Panc1 (cell line): ENCODE results near the gene OR11A1. TPM values are rescaled to one million over a fixed set of nuclear protein-coding genes. Genes with fewer than 3 reads are reported as not detected.

ENCODE experiments used
- ATAC-seq: fragments of 200-7000 bp; cut with Tn5 transposase; 2 replicates; pipeline ENCODE4 v1.9.1; 2020; ENCODE audit warnings: mild to moderate bottlenecking, moderate library complexity
- BruUV-seq: library from RNA; stranded (reverse); fragments of 400-500 nt; replicated peaks from 2 replicates; lab custom pipeline; 2021; lab: Mats Ljungman, UMichigan
- CTCF ChIA-PET: fragments of 300-600 bp; sonication (Branson Sonifier 250); formaldehyde crosslinking; loops from one replicate; lab custom pipeline; 2022; ENCODE audit warnings: antibody characterized with exemption; lab: Charles Lee
- POLR2A ChIA-PET: fragments of 300-600 bp; sonication (Branson Sonifier 250); formaldehyde crosslinking; loops from one replicate; lab custom pipeline; 2022; ENCODE audit warnings: antibody characterized with exemption; lab: Charles Lee
- DNase-seq: peaks from one replicate; pipeline ENCODE4 v3.0.0-alpha.2; 2010; ENCODE audit warnings: low read depth, low spot score
- H3K27ac ChIP-seq: 2 replicates; pipeline ENCODE4 v1.5.1; 2011; ENCODE audit warnings: mild to moderate bottlenecking, low read length, inconsistent platforms
- H3K27me3 ChIP-seq: fragments of 200-500 bp; sonication (Bioruptor generic); 2 replicates; pipeline ENCODE4 v1.6.0; 2014; ENCODE audit warnings: low read length, inconsistent platforms; ENCODE audit not compliant: control insufficient read depth, insufficient read depth
- H3K36me3 ChIP-seq: fragments of 200-500 bp; sonication (Bioruptor generic); 2 replicates; pipeline ENCODE4 v1.5.1; 2014; ENCODE audit warnings: inconsistent platforms, mild to moderate bottlenecking, low read length, moderate library complexity; ENCODE audit not compliant: control insufficient read depth, insufficient read depth
- H3K4me1 ChIP-seq: 2 replicates; pipeline ENCODE4 v1.5.1; 2011; ENCODE audit warnings: inconsistent platforms, mild to moderate bottlenecking, low read length, moderate library complexity; ENCODE audit not compliant: control insufficient read depth, insufficient read depth
- H3K4me3 ChIP-seq, 2 experiments: 2 replicates each; pipeline ENCODE4 v1.5.1; 2011 to 2012; ENCODE audit warnings: low read depth in 2 of 2, low read length in 2 of 2, mild to moderate bottlenecking in 2 of 2, inconsistent platforms in 1 of 2, moderate library complexity in 1 of 2
- H3K9me3 ChIP-seq: fragments of 200-500 bp; sonication (Bioruptor generic); 2 replicates; pipeline ENCODE4 v1.5.1; 2014; ENCODE audit warnings: low read depth, mild to moderate bottlenecking, inconsistent platforms, low read length, moderate library complexity; ENCODE audit not compliant: control insufficient read depth, insufficient read depth
- CTCF ChIP-seq: fragments of 450-650 bp; IDR thresholded peaks from 2 replicates; pipeline ENCODE4 v1.5.1; 2017; ENCODE audit warnings: mild to moderate bottlenecking
- POLR2AphosphoS5 ChIP-seq: IDR thresholded peaks from 2 replicates; pipeline ENCODE4 v1.6.1; 2012; ENCODE audit warnings: mild to moderate bottlenecking, low read depth, low read length, moderate library complexity
- SIN3A ChIP-seq: IDR thresholded peaks from 2 replicates; pipeline ENCODE4 v1.6.1; 2012; ENCODE audit warnings: low read depth, mild to moderate bottlenecking, low read length, moderate library complexity, borderline replicate concordance; ENCODE audit not compliant: insufficient read depth
- TCF7L2 ChIP-seq: IDR thresholded peaks from 2 replicates; pipeline ENCODE4 v1.6.1; 2011; ENCODE audit warnings: mild to moderate bottlenecking, low read depth, low read length, inconsistent platforms
- in situ Hi-C: cut with HindIII; loops from 2 replicates; pipeline ENCODE4 v1.10.0; 2016; ENCODE audit warnings: low sequenced_read_pairs, low pct_unique_long_range_greater_than_20kb
- intact Hi-C: fragments of 100-400 bp; cut with micrococcal nuclease; formaldehyde crosslinking; loops from one replicate; pipeline ENCODE4 v1.10.0; 2022; ENCODE audit not compliant: unreplicated experiment
- total RNA-seq: library from RNA; stranded (reverse); gene quantifications from one replicate; pipeline ENCODE4 v1.2.1, GENCODE V29; 2021; ENCODE audit not compliant: unreplicated experiment
- TF ChIP-seq, protein P1 (sequence below), 2 experiments: IDR thresholded peaks; 2 replicates each; pipeline ENCODE4 v1.6.1; 2011 to 2012; ENCODE audit warnings: low read depth in 2 of 2, control low read depth in 1 of 2, low read length in 1 of 2, mild to moderate bottlenecking in 1 of 2, moderate library complexity in 1 of 2; ENCODE audit not compliant: insufficient read depth in 1 of 2

OR11A1 gene
- total RNA-seq, 1 experiment from 2014 or later = not detected

DNA sequence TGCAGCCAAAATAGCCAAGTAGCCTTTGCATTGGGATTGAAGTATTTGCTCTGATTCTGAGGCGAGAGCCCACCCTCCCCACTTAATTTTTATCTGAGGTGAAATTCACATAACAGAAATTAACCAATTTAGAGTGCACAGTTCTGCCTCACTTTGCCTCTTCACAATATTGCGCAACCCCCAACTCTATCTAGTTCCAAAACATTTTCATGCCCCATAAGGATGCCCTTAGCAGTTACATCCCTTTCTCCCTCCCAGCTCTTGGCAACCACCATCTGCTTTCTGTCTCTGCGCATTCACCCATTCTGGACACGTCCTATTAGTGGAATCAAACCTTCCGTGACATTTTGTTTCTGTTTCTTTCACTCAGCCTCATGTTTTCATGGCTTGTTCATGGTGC, 21.9 kb upstream of the OR11A1 start:
- no peaks in the 10 kb centered on the region; the same call in 1 of the 2 replicates for H3K27me3 ChIP-seq
- intact Hi-C loops (no loop called here), in situ Hi-C loops (no loop called here)
- POLR2A ChIA-PET = no interaction called here
- no peak overlapping the region for H3K27ac ChIP-seq
- H3K36me3 ChIP-seq = no peaks in the 10 kb centered on the region
- DNase-seq (no peak), ATAC-seq (no peak)
- no peaks in the 10 kb centered on the region for H3K9me3 ChIP-seq
- BruUV-seq = no TSS peak
- CTCF ChIA-PET = no interaction called here
- H3K4me3 ChIP-seq = no peak overlapping the region
- TF ChIP-seq TCF7L2 (no peak), SIN3A (no peak), CTCF (no peak), POLR2AphosphoS5 (no peak)
- TF ChIP-seq, protein P1, sequence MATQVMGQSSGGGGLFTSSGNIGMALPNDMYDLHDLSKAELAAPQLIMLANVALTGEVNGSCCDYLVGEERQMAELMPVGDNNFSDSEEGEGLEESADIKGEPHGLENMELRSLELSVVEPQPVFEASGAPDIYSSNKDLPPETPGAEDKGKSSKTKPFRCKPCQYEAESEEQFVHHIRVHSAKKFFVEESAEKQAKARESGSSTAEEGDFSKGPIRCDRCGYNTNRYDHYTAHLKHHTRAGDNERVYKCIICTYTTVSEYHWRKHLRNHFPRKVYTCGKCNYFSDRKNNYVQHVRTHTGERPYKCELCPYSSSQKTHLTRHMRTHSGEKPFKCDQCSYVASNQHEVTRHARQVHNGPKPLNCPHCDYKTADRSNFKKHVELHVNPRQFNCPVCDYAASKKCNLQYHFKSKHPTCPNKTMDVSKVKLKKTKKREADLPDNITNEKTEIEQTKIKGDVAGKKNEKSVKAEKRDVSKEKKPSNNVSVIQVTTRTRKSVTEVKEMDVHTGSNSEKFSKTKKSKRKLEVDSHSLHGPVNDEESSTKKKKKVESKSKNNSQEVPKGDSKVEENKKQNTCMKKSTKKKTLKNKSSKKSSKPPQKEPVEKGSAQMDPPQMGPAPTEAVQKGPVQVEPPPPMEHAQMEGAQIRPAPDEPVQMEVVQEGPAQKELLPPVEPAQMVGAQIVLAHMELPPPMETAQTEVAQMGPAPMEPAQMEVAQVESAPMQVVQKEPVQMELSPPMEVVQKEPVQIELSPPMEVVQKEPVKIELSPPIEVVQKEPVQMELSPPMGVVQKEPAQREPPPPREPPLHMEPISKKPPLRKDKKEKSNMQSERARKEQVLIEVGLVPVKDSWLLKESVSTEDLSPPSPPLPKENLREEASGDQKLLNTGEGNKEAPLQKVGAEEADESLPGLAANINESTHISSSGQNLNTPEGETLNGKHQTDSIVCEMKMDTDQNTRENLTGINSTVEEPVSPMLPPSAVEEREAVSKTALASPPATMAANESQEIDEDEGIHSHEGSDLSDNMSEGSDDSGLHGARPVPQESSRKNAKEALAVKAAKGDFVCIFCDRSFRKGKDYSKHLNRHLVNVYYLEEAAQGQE (IDR thresholded peaks at IDR 0.05; ENCODE audit: insufficient read depth in 1 of 2, low read depth in 2 of 2, low read length in 1 of 2) = no peak
- no peaks in the 10 kb centered on the region for H3K4me1 ChIP-seq

DNA sequence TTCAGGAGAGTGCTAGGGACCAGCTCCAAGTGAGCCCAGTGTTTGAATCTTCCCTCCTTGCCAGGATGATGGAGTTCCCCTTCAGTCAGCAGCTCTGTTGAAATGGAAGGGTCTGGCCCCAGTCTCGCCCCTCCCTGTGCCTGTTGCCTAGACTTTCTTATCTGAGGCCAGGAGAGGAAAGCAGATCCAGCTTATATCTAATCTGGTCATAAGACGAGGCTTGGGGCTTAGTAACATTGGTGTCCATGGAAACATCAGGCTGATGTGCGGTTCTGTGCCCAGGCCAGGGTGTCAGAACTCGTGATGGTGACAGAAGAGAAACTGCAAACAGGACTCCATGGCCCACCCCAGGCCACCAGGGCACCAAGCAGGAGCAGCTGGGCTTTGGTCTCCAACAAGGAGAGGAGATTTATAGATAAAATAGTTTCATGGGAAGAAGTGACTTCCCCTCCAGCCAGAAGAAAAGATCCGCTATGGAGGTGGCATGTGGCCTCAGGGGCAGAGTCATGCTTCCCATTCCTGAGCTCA, 21.1 kb upstream of the OR11A1 start:
- CTCF ChIA-PET = no interaction called here
- no peaks in the 10 kb centered on the region; the same call in 1 of the 2 replicates for H3K27me3 ChIP-seq
- H3K4me1 ChIP-seq = no peaks in the 10 kb centered on the region
- H3K4me3 ChIP-seq = no peak overlapping the region
- in situ Hi-C loops (no loop called here), intact Hi-C loops (no loop called here)
- ATAC-seq (no peak), DNase-seq (no peak)
- TF ChIP-seq TCF7L2 (no peak), SIN3A (no peak), POLR2AphosphoS5 (no peak), CTCF (no peak)
- TF ChIP-seq, protein P1 (IDR thresholded peaks at IDR 0.05; ENCODE audit: insufficient read depth in 1 of 2, low read depth in 2 of 2, low read length in 1 of 2) = no peak
- H3K27ac ChIP-seq = no peak overlapping the region
- BruUV-seq = no TSS peak
- no peaks in the 10 kb centered on the region for H3K36me3 ChIP-seq
- POLR2A ChIA-PET = no interaction called here
- no peaks in the 10 kb centered on the region for H3K9me3 ChIP-seq
